ENCODE measurements around the gene KRT222. TPM values are rescaled to one million over a fixed set of nuclear protein-coding genes. Genes with fewer than 3 reads are reported as not detected.

Gene KRT222
- total and polyA plus RNA-seq, 2 of the 13 experiments (the other 11 are each of a cell fraction or from before 2014, with no cell fraction given): not detected

DNA sequence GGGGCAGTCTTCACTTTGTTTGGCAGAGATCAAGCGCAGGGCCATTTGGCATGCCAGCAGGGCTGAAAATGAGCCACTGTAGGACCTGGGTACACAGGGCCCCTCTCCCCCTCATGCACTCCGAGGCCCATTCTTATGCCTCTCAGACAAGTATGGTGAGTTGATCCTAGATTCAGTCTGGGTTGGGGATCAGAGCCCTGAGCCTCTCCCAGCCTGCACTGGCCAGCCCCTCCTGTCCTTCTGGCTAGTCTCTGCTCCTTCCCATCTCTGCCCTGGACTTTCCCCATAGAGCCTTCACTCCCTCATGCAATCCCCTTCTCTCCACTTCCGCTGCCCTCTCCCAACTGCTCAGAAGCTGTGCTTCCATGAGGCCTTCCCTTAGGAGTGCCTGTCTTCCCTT, 48.4 kb downstream of the KRT222 start:
- Histone ChIP-seq H3K27ac (ENCODE audit: extremely low read length, insufficient read depth, low read length) (no peak overlapping the region), H3K4me3 (replicated peaks in 1 of 3; ENCODE audit: insufficient read depth in 1 of 3, low read depth in 2 of 3, low read length in 3 of 3) (no peak overlapping the region), H3K27me3 (ENCODE audit: control insufficient read depth in 1 of 2, insufficient read depth in 2 of 2, low read length in 2 of 2) (peaks cover 1 to 27% of the 10 kb centered on the region in 2 experiments; a peak in 3 of 5 replicates), H3K9ac (ENCODE audit: insufficient read depth, low read depth, low read length) (no peak overlapping the region), H2AFZ (ENCODE audit: low read length) (no peak overlapping the region), H3K4me1 (ENCODE audit: insufficient read depth, low read length) (peaks cover 55% of the 10 kb centered on the region), H3K4me2 (ENCODE audit: low read depth, low read length) (no peak overlapping the region), H3K79me2 (ENCODE audit: insufficient read depth, low read length) (no peaks in the 10 kb centered on the region), H3K9me3 (ENCODE audit: low read length) (no peaks in the 10 kb centered on the region), H4K20me1 (ENCODE audit: insufficient read depth, low read length) (no peaks in the 10 kb centered on the region), H3K36me3 (replicated peaks in 1 of 2; ENCODE audit: control insufficient read depth in 1 of 2, insufficient read depth in 2 of 2, low read length in 2 of 2) (no peaks in the 10 kb centered on the region)
- BruUV-seq (replicated peaks): no TSS peak
- POLR2A ChIA-PET: interaction anchor here (1.9 to 2.9 kb wide), 2 partner anchors 30 to 32 kb away, joined by 4 to 10 read pairs; partner anchors contain the start of gene SMARCE1
- WGBS (ENCODE audit: low lambda C conversion rate): 62% methylated on average over 3 of the region's 3 CpGs
- ATAC-seq (no peak), DNase-seq (ENCODE audit: low spot score) (no peak), FAIRE-seq (no peak)
- CTCF ChIA-PET (ENCODE audit: low intra/inter-chr PET ratio, low total read pairs): interaction anchor here (1.0 to 3.0 kb wide), 4 partner anchors 150 to 1046 kb away, joined by 3 to 44 read pairs (median 6); no protein-coding TSS in a partner anchor
- in situ Hi-C loops (cut with HindIII; ENCODE audit: extremely low pct_ligation_motif_present, low pct_unique_long_range_greater_than_20kb): loop anchor here (5.0 kb wide), 2 partner anchors 176 to 1046 kb away; no protein-coding TSS in a partner anchor
- intact Hi-C loops (cut with micrococcal nuclease; ENCODE audit: unreplicated experiment): loop anchor here (5.0 to 10.0 kb wide), 2 partner anchors 236 to 1048 kb away; no protein-coding TSS in a partner anchor
- TF ChIP-seq ATF6 (CRISPR knock-in tag; conservative IDR thresholded peaks at IDR 0.05): no peak
- TF ChIP-seq SMARCE1 (IDR thresholded peaks at IDR 0.05; ENCODE audit: borderline replicate concordance): no peak

DNA sequence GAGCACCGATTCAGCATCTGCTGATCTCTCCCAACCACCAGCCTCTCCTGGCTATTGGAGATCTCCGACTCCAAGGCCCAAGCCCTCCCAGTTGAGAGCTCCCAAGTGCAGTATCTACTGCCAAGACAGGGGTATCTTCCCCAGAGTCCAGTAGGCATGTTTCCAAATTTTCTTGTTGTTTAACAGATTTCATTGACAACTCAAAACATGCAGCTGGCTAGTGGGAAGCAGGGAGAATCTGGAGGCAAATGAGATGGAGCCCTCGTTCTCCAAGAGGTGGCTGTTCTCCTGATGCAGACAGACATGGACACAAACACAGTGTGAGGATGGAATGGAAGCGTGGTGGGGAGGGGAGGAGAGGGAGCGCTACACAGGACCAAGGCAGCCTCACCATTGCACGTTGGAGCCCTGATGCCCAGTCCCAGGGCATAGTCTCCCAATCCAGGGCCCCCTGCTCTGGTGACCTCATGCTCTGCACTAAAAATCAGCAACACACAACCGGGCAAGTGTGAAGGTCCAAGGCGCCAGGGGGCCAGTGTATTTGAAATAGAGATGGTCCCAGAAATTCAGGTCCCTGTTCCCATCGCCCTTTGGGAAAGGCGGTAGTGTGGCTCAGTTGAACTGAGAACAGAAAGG, 49.0 kb downstream of the KRT222 start:
- Histone ChIP-seq H3K4me1 (ENCODE audit: insufficient read depth, low read length) (peaks cover 55% of the 10 kb centered on the region), H4K20me1 (ENCODE audit: insufficient read depth, low read length) (no peaks in the 10 kb centered on the region), H2AFZ (ENCODE audit: low read length) (no peak overlapping the region), H3K4me3 (replicated peaks in 1 of 3; ENCODE audit: insufficient read depth in 1 of 3, low read depth in 2 of 3, low read length in 3 of 3) (no peak overlapping the region), H3K79me2 (ENCODE audit: insufficient read depth, low read length) (no peaks in the 10 kb centered on the region), H3K27ac (ENCODE audit: extremely low read length, insufficient read depth, low read length) (no peak overlapping the region), H3K9me3 (ENCODE audit: low read length) (no peaks in the 10 kb centered on the region), H3K36me3 (replicated peaks in 1 of 2; ENCODE audit: control insufficient read depth in 1 of 2, insufficient read depth in 2 of 2, low read length in 2 of 2) (no peaks in the 10 kb centered on the region), H3K4me2 (ENCODE audit: low read depth, low read length) (no peak overlapping the region), H3K9ac (ENCODE audit: insufficient read depth, low read depth, low read length) (no peak overlapping the region), H3K27me3 (ENCODE audit: control insufficient read depth in 1 of 2, insufficient read depth in 2 of 2, low read length in 2 of 2) (peaks cover 1 to 25% of the 10 kb centered on the region in 2 experiments; a peak in 3 of 5 replicates)
- ATAC-seq: no peak
- no TSS peak for BruUV-seq (replicated peaks)
- 47% methylated on average over 10 of the region's 10 CpGs for WGBS (ENCODE audit: low lambda C conversion rate)
- in situ Hi-C loops (cut with HindIII; ENCODE audit: extremely low pct_ligation_motif_present, low pct_unique_long_range_greater_than_20kb) (loop anchor here (5.0 kb wide), 2 partner anchors 176 to 1046 kb away; no protein-coding TSS in a partner anchor), intact Hi-C loops (cut with micrococcal nuclease; ENCODE audit: unreplicated experiment) (loop anchor here (1.0 to 10.0 kb wide), 4 partner anchors 111 to 1049 kb away; no protein-coding TSS in a partner anchor)
- CTCF ChIA-PET (ENCODE audit: low intra/inter-chr PET ratio, low total read pairs): interaction anchor here (1.0 to 3.0 kb wide), 4 partner anchors 149 to 1047 kb away, joined by 3 to 44 read pairs (median 6); no protein-coding TSS in a partner anchor
- POLR2A ChIA-PET: interaction anchor here (0.7 to 2.9 kb wide), 4 partner anchors 31 to 1073 kb away, joined by 3 to 10 read pairs (median 3); partner anchors contain the start of gene SMARCE1
- DNase-seq (ENCODE audit: low spot score): no peak
- FAIRE-seq: no peak
- no peak for TF ChIP-seq KDM5B (CRISPR knock-in tag; IDR thresholded peaks at IDR 0.05; ENCODE audit: borderline replicate concordance)
- TF ChIP-seq PRMT3 (CRISPR knock-in tag; IDR thresholded peaks at IDR 0.05; ENCODE audit: borderline replicate concordance, low read depth): no peak
- TF ChIP-seq FOSL1 (CRISPR knock-in tag; IDR thresholded peaks at IDR 0.05; ENCODE audit: borderline replicate concordance): no peak
- TF ChIP-seq MAFK (conservative IDR thresholded peaks at IDR 0.05 in 1 of 2, IDR thresholded peaks at IDR 0.05 in 1 of 2; ENCODE audit: low read length in 2 of 2): no peak
- TF ChIP-seq ZSCAN5A (CRISPR knock-in tag; IDR thresholded peaks at IDR 0.05; ENCODE audit: borderline replicate concordance): no peak
- TF ChIP-seq MTA1 (CRISPR knock-in tag; IDR thresholded peaks at IDR 0.05; ENCODE audit: borderline replicate concordance): no peak
- no peak for TF ChIP-seq ZNF251 (CRISPR knock-in tag; IDR thresholded peaks at IDR 0.05)
- 0 out of 2 replicates have a peak, but pooled peaks have one; percentile 20 for TF ChIP-seq KDM1A (CRISPR knock-in tag; IDR thresholded peaks at IDR 0.05)
- TF ChIP-seq ZNF773 (CRISPR knock-in tag; IDR thresholded peaks at IDR 0.05; ENCODE audit: borderline replicate concordance): no peak
- no peak for TF ChIP-seq RORA (CRISPR knock-in tag; IDR thresholded peaks at IDR 0.05)
- 0 out of 2 replicates have a peak, but pooled peaks have one; percentile 37 for TF ChIP-seq CAMTA2 (CRISPR knock-in tag; IDR thresholded peaks at IDR 0.05; ENCODE audit: borderline replicate concordance)

Measured in HepG2 (cell line).